ENCODE results near the gene IFNAR1. TPM values are rescaled to one million over a fixed set of nuclear protein-coding genes. Genes with fewer than 3 reads are reported as not detected.

Gene IFNAR1
- total RNA-seq, 4 donors from 2014 or later: 10.3 to 30.7 (median 28.9) TPM

GRCh38 chr21:33293811-33294216 is 31.0 kb upstream of the IFNAR1 start:
- intact Hi-C loops (cut with DNase I; ENCODE audit: low total_unique reads): no loop called here
- TF ChIP-seq POLR2AphosphoS5 (IDR thresholded peaks at IDR 0.05): no peak
- TF ChIP-seq POLR2A (IDR thresholded peaks at IDR 0.05): no peak
- no peak for TF ChIP-seq EP300 (IDR thresholded peaks at IDR 0.05; ENCODE audit: low read depth)
- TF ChIP-seq, protein P1, sequence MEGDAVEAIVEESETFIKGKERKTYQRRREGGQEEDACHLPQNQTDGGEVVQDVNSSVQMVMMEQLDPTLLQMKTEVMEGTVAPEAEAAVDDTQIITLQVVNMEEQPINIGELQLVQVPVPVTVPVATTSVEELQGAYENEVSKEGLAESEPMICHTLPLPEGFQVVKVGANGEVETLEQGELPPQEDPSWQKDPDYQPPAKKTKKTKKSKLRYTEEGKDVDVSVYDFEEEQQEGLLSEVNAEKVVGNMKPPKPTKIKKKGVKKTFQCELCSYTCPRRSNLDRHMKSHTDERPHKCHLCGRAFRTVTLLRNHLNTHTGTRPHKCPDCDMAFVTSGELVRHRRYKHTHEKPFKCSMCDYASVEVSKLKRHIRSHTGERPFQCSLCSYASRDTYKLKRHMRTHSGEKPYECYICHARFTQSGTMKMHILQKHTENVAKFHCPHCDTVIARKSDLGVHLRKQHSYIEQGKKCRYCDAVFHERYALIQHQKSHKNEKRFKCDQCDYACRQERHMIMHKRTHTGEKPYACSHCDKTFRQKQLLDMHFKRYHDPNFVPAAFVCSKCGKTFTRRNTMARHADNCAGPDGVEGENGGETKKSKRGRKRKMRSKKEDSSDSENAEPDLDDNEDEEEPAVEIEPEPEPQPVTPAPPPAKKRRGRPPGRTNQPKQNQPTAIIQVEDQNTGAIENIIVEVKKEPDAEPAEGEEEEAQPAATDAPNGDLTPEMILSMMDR (IDR thresholded peaks at IDR 0.05): no peak
- Histone ChIP-seq H3K4me1 (peaks cover 0 to 13% (median 2%) of the 10 kb centered on the region in 4 donors), H3K4me3 (no peak overlapping the region), H3K36me3 (peaks cover 0 to 14% (median 6%) of the 10 kb centered on the region in 4 donors), H3K27me3 (no peaks in the 10 kb centered on the region), H3K27ac (no peak overlapping the region), H3K9me3 (no peaks in the 10 kb centered on the region)
- no peak for DNase-seq
- in situ Hi-C loops (cut with MboI; ENCODE audit: low pct_ligation_motif_present in 1 of 4, low pct_unique_long_range_greater_than_20kb in 1 of 4, low sequenced_read_pairs in 3 of 4): no loop called here
- WGBS, 2 donors (ENCODE audit: low coverage in 1 of 2): 73 to 85% methylated on average over 2 to 7 of the region's 7 CpGs

DNA sequence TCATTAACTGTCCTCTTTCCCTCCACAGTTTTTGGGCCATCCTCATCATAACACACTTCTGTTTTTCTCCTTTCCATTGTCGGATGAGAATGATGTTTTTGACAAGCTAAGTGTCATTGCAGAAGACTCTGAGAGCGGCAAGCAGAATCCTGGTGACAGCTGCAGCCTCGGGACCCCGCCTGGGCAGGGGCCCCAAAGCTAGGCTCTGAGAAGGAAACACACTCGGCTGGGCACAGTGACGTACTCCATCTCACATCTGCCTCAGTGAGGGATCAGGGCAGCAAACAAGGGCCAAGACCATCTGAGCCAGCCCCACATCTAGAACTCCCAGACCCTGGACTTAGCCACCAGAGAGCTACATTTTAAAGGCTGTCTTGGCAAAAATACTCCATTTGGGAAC is 28.6 kb upstream of the IFNAR1 start:
- no peak for DNase-seq

GRCh38 chr21:33299181-33299752 is 25.5 kb upstream of the IFNAR1 start:
- peaks cover 0 to 8% (median 3%) of the 10 kb centered on the region in 4 donors for H3K36me3 ChIP-seq
- intact Hi-C loops (cut with DNase I; ENCODE audit: low total_unique reads): no loop called here
- peak; percentile 18 for DNase-seq
- in situ Hi-C loops (cut with MboI; ENCODE audit: low pct_ligation_motif_present in 1 of 4, low pct_unique_long_range_greater_than_20kb in 1 of 4, low sequenced_read_pairs in 3 of 4): no loop called here
- H3K9me3 ChIP-seq: no peaks in the 10 kb centered on the region
- no peak overlapping the region for H3K4me3 ChIP-seq
- no peaks in the 10 kb centered on the region for H3K27me3 ChIP-seq
- H3K4me1 ChIP-seq: peaks cover 5 to 37% (median 17%) of the 10 kb centered on the region in 4 donors
- peak overlapping the region in 3 of 4 donors; percentile 24 to 71 (median 31) for H3K27ac ChIP-seq
- WGBS, 2 donors (ENCODE audit: low coverage in 1 of 2): 52 to 89% methylated on average over 1 to 5 of the region's 5 CpGs
- TF ChIP-seq POLR2A (IDR thresholded peaks at IDR 0.05): no peak
- TF ChIP-seq, protein P1 (IDR thresholded peaks at IDR 0.05): peak in 1 of 5 experiments; percentile 15

More for the DNA sequence above, 28.6 kb upstream of the IFNAR1 start:
- Histone ChIP-seq H3K9me3 (no peaks in the 10 kb centered on the region), H3K4me3 (no peak overlapping the region), H3K27ac (no peak overlapping the region), H3K27me3 (no peaks in the 10 kb centered on the region), H3K4me1 (peaks cover 5 to 26% (median 10%) of the 10 kb centered on the region in 4 donors), H3K36me3 (peaks cover 0 to 14% (median 3%) of the 10 kb centered on the region in 4 donors)
- TF ChIP-seq POLR2A (IDR thresholded peaks at IDR 0.05) (no peak), POLR2AphosphoS5 (IDR thresholded peaks at IDR 0.05) (no peak), EP300 (IDR thresholded peaks at IDR 0.05; ENCODE audit: low read depth) (no peak)
- TF ChIP-seq, protein P1 (IDR thresholded peaks at IDR 0.05): no peak
- intact Hi-C loops (cut with DNase I; ENCODE audit: low total_unique reads): no loop called here
- in situ Hi-C loops (cut with MboI; ENCODE audit: low pct_ligation_motif_present in 1 of 4, low pct_unique_long_range_greater_than_20kb in 1 of 4, low sequenced_read_pairs in 3 of 4): no loop called here
- WGBS, 2 donors (ENCODE audit: low coverage in 1 of 2): 73 to 80% methylated on average over 1 to 6 of the region's 6 CpGs

DNA sequence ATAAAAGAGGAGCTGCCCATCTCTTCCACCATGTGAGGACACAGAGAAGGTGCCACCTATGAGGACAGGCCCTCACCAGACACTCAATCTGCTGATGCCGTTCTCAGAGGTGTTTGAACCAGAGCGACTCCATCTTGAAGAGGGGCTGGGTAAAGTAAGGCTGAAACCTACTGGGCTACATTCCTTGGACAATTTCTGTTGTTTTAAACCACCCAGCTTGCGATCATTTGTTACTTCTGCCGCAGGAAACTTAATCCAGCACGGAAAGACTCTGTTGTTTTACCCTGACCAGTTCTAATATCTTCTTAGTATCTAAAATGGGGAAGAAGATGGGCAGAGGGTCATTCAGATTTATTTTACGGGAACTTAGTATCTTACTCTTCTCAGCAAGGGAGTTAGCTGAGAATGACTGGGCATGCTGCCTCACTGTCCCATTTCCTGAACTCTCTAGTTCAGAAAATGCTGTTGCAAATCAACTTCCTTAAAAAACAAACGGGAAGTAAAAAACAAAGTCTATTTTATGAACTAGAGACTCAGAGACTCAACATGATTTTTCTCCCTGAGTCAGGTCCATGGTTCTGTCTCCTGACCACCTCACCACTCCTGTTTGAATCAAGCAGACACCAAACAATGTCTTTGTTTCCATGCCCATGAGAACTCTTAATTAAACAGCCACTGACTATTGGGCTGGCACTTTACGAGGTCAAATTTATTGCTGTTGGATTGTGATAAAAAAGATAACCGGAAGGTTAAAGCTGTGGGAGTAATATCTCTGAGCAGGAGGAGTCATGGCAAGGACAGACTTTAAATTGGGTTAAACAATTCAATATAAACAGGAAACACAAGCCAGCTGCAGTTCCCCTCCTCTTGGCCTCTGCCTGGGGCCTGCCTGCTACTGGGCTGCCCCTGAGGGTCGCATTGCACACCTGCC is 23.8 kb upstream of the IFNAR1 start:
- Histone ChIP-seq H3K27me3 (no peaks in the 10 kb centered on the region), H3K4me3 (no peak overlapping the region), H3K4me1 (peaks cover 5 to 37% (median 17%) of the 10 kb centered on the region in 4 donors), H3K27ac (peak overlapping the region; percentile 35 to 74 (median 65)), H3K9me3 (no peaks in the 10 kb centered on the region), H3K36me3 (peaks cover 0 to 7% (median 3%) of the 10 kb centered on the region in 4 donors)
- intact Hi-C loops (cut with DNase I; ENCODE audit: low total_unique reads): no loop called here
- in situ Hi-C loops (cut with MboI; ENCODE audit: low pct_ligation_motif_present in 1 of 4, low pct_unique_long_range_greater_than_20kb in 1 of 4, low sequenced_read_pairs in 3 of 4): no loop called here
- no peak for DNase-seq
- 28 to 38% methylated on average over 6 to 10 of the region's 10 CpGs for WGBS, 2 donors (ENCODE audit: low coverage in 1 of 2)
- TF ChIP-seq, protein P1 (IDR thresholded peaks at IDR 0.05): no peak
- no peak for TF ChIP-seq POLR2A (IDR thresholded peaks at IDR 0.05)

All from transverse colon (tissue), 4 donors.